HL-60 (cell line): ENCODE results near the gene FRS3.
"Not testable (repeated sequence)": the region's sequence is repeated elsewhere in the genome, so short reads cannot be mapped to it uniquely, and the experiment has no call there.

Experiments
- DNase-seq, 2 experiments: peaks; one replicate each; pipeline ENCODE4 v3.0.0-alpha.2; 2010 to 2020; ENCODE audit warnings: low read depth in 1 of 2, low spot score in 1 of 2
- H3K27ac ChIP-seq: fragments of 250-450 bp; sonication (Bioruptor Pico); replicated peaks from 2 replicates; pipeline ENCODE4 v1.5.1; 2020; ENCODE audit warnings: mild to moderate bottlenecking, moderate library complexity
- H3K27me3 ChIP-seq: fragments of 250-450 bp; sonication (Bioruptor Pico); 2 replicates; pipeline ENCODE4 v1.5.1; 2021; ENCODE audit warnings: mild to moderate bottlenecking, moderate library complexity; ENCODE audit not compliant: insufficient read depth, poor library complexity, severe bottlenecking
- H3K4me3 ChIP-seq: replicated peaks from 2 replicates; pipeline ENCODE4 v1.5.1; 2011; ENCODE audit warnings: mild to moderate bottlenecking, control low read depth, low read length; ENCODE audit not compliant: insufficient read depth
- GABPA ChIP-seq: IDR thresholded peaks from 2 replicates; pipeline ENCODE4 v1.6.1; 2012; ENCODE audit warnings: low read depth
- POLR2AphosphoS5 ChIP-seq: IDR thresholded peaks from 2 replicates; pipeline ENCODE4 v1.6.1; 2012; ENCODE audit warnings: low read depth
- SPI1 ChIP-seq: IDR thresholded peaks from 2 replicates; pipeline ENCODE4 v1.6.1; 2012; ENCODE audit warnings: low read depth, mild to moderate bottlenecking, borderline replicate concordance
- TF ChIP-seq, protein P1 (sequence below): IDR thresholded peaks from 2 replicates; pipeline ENCODE4 v1.6.1; 2012; ENCODE audit warnings: low read depth; ENCODE audit not compliant: insufficient replicate concordance
- TF ChIP-seq, protein P2 (sequence below): IDR thresholded peaks from one replicate; pipeline ENCODE4 v1.5.1; 2011; ENCODE audit warnings: low read length, control low read depth, inconsistent platforms; ENCODE audit not compliant: insufficient read depth

FRS3 gene

GRCh38 chr6:41813469-41813868 lies 33.8 kb upstream of the FRS3 start:
- DNase-seq: no peak
- TF ChIP-seq, protein P1, sequence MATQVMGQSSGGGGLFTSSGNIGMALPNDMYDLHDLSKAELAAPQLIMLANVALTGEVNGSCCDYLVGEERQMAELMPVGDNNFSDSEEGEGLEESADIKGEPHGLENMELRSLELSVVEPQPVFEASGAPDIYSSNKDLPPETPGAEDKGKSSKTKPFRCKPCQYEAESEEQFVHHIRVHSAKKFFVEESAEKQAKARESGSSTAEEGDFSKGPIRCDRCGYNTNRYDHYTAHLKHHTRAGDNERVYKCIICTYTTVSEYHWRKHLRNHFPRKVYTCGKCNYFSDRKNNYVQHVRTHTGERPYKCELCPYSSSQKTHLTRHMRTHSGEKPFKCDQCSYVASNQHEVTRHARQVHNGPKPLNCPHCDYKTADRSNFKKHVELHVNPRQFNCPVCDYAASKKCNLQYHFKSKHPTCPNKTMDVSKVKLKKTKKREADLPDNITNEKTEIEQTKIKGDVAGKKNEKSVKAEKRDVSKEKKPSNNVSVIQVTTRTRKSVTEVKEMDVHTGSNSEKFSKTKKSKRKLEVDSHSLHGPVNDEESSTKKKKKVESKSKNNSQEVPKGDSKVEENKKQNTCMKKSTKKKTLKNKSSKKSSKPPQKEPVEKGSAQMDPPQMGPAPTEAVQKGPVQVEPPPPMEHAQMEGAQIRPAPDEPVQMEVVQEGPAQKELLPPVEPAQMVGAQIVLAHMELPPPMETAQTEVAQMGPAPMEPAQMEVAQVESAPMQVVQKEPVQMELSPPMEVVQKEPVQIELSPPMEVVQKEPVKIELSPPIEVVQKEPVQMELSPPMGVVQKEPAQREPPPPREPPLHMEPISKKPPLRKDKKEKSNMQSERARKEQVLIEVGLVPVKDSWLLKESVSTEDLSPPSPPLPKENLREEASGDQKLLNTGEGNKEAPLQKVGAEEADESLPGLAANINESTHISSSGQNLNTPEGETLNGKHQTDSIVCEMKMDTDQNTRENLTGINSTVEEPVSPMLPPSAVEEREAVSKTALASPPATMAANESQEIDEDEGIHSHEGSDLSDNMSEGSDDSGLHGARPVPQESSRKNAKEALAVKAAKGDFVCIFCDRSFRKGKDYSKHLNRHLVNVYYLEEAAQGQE: no peak
- TF ChIP-seq GABPA (no peak), POLR2AphosphoS5 (no peak), SPI1 (no peak)
- TF ChIP-seq, protein P2, sequence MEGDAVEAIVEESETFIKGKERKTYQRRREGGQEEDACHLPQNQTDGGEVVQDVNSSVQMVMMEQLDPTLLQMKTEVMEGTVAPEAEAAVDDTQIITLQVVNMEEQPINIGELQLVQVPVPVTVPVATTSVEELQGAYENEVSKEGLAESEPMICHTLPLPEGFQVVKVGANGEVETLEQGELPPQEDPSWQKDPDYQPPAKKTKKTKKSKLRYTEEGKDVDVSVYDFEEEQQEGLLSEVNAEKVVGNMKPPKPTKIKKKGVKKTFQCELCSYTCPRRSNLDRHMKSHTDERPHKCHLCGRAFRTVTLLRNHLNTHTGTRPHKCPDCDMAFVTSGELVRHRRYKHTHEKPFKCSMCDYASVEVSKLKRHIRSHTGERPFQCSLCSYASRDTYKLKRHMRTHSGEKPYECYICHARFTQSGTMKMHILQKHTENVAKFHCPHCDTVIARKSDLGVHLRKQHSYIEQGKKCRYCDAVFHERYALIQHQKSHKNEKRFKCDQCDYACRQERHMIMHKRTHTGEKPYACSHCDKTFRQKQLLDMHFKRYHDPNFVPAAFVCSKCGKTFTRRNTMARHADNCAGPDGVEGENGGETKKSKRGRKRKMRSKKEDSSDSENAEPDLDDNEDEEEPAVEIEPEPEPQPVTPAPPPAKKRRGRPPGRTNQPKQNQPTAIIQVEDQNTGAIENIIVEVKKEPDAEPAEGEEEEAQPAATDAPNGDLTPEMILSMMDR: no peak
- no peaks in the 10 kb centered on the region for H3K27me3 ChIP-seq
- no peak overlapping the region for H3K4me3 ChIP-seq
- no peak overlapping the region for H3K27ac ChIP-seq

DNA sequence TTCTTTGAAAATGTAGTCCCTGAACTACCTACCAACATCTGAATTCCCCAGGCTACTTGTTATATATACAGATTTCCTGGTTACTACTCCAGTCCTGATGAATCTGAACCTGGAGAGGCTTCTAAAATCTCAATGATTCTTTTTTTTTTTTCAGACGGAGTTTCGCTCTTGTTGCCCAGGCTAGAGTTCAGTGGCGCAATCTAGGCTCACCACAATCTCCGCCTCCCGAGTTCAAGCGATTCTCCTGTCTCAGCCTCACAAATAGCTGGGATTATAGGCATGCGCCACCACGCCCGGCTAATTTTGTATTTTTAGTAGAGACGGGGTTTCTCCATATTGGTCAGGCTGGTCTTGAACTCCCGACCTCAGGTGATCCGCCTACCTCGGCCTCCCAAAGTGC lies 32.2 kb upstream of the FRS3 start:
- peak in 1 of 2 experiments; percentile 65 for DNase-seq
- H3K27me3 ChIP-seq, H3K27ac ChIP-seq, H3K4me3 ChIP-seq: not testable (repeated sequence)

GRCh38 chr6:41811095-41811494 lies 31.4 kb upstream of the FRS3 start:
- DNase-seq: no peak
- TF ChIP-seq GABPA (no peak), SPI1 (no peak), POLR2AphosphoS5 (no peak)
- TF ChIP-seq, protein P1: no peak
- TF ChIP-seq, protein P2: no peak
- Histone ChIP-seq H3K27me3 (no peaks in the 10 kb centered on the region), H3K4me3 (no peak overlapping the region), H3K27ac (no peak overlapping the region)

DNA sequence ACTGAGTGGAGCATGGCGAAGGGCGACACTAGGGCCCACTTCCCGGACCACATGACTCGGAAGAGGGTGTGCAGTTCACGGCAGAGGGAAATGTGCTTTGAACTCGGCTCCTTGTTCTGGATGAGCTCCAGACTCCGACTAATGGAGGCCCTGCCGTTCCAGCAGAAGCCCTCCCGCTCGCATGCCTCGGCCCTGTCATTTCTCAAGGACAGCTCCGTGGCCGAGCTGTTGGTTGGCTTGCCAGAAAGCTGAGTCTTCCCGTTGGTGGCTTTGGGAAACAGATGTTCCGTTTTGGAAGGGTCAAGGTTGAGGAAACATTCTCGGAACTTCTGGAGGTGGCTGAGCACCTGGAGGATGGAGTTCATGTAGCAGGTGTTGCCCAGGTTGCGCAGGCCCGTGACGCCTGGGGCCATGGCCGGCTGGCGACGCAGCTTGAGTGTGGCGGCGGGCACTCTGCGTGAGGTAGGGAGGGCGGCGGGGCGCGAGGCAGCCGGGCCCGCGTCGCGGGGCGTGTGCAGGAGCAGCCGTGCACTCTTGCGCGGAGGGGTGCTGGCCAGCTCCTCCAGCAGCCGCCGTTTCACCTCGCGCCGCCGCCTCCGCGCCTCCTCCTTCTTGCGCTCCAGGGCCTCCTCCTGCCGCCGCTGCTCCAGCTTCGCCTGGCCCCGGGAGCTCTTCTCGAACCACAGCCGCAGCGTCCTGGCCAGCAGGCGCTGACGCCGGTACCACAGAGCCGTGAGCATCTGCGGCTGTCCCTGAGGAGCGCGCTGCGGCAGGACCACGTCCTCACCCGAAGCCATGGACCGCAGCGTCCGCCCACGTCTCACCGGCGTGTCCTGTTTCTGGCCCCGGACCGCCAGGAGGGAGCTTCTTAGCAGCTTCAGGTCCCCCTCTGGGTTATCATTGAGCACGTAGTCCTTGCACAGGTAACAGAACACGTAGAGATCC lies 26.4 kb upstream of the FRS3 start:
- H3K4me3 ChIP-seq: no peak overlapping the region
- TF ChIP-seq, protein P1: no peak
- TF ChIP-seq SPI1: no peak
- no peak for TF ChIP-seq GABPA
- H3K27ac ChIP-seq: no peak overlapping the region
- no peaks in the 10 kb centered on the region for H3K27me3 ChIP-seq
- DNase-seq: no peak
